ENCODE results near the gene TMEM126A.

Gene TMEM126A

DNA sequence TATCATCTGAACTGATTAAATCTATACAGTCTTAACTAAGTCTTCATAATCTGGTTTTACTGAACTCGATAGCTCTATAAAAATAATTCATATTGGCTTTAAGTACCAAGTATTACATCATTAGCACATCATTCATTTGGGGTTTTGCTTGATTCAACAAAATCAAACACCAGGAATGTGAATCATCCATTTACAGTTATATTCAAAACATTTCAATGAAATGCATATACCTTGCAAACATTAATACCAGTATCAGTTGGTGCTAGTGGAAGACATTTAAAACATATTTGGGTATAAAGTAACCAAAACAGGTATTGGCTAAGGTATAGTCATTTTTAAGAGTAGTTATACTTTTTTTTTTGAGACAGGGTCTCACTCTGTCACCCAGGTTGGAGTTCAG lies 50.4 kb downstream of the TMEM126A start:
- peak; percentile 17 for DNase-seq

DNA sequence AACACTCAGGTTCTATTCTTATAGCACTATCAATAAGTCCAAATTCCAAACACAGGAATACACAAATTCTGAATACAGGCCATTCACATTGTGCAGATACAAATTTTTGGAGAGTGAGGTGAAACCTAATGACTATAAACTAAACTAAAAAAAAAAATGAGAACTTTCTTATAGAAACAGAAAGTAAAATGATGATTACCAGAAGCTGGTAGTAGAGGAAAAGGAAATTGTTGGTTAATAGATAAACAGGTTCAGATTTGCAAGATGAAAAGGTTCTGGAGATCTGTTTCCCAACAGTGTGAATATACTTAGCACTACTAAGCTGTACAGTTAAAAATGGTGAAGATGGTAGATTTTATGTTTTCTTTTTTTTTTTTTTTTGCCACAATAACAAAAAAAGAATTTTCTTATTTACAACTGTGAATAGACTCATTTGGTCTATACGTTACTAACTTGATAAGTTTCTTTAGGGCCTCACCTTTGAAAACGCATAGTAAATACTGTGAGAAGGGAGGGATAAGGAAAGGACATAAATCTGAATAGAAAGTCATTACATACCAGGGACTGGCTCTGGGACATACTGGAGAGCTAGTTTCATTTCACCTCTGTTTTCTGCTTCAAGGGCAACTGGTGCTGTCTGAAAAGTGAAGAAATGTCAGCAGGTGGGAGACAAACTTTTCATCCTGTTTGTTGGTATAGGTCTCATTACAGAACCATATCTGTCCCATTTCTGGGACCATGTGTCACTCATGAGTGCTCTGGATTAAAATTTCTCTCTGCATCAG lies 52.4 kb downstream of the TMEM126A start:
- no peak for DNase-seq

DNA sequence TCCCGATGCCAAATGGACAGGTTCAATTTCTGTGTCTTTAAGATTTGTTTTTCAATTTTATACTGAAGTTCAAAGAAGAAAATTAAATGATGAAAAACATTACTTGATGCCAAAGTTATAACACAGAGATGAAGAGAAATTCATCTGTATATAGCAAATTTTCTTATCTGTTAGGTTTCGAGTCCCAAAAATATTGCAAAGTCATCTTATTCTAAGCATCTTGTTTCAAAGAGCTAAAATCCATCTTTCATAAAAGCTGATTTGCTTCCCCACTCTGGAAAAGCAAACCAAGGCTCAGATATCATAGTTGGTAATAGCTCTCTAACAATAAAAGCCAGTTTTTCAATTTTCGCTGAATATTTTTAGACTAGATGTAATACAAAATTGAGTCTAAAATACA lies 57.2 kb downstream of the TMEM126A start:
- DNase-seq, result no peak

DNA sequence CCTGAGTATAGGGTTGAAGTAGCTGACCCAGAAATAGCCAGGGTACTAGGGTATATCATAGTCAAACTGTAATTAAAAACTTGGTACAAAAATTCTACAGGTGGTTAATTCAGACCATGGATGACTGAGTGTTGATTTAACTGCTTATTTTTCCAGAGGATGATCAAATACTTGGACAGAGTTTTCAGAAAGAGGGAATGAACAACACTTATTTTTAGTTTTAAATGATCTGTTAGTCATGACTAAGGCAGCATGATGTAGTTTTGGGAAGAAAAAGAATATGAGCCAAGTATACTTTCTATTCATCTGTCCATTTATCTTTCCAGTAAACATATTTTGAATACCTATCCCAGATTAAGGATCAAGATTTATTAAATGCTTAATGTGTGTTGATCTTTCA lies 58.0 kb downstream of the TMEM126A start:
- DNase-seq, result peak; percentile 40
